Brain microvascular endothelial cell (primary cell): Measurements from ENCODE around the gene GTF3C1.

Experiments
- DNase-seq: peaks from one replicate; pipeline ENCODE4 v3.0.0-alpha.2; 2020
- H3K27ac ChIP-seq: fragments of 250-450 bp; sonication (Bioruptor Pico); 2 replicates; pipeline ENCODE4 v1.5.1; 2020; ENCODE audit warnings: mild to moderate bottlenecking, moderate library complexity
- H3K27me3 ChIP-seq: fragments of 250-450 bp; sonication (Bioruptor Pico); replicated peaks from 2 replicates; pipeline ENCODE4 v1.5.1; 2020; ENCODE audit warnings: mild to moderate bottlenecking
- H3K36me3 ChIP-seq: fragments of 250-450 bp; sonication (Bioruptor Pico); replicated peaks from 2 replicates; pipeline ENCODE4 v1.5.1; 2020; ENCODE audit warnings: mild to moderate bottlenecking
- H3K4me3 ChIP-seq: 2 replicates; pipeline ENCODE4 v1.5.1; 2011; ENCODE audit warnings: low read depth, mild to moderate bottlenecking, control low read depth, low read length, moderate library complexity
- in situ Hi-C: cut with HindIII; loops from 2 replicates; pipeline ENCODE4 v1.10.0; 2017; ENCODE audit warnings: low sequenced_read_pairs, low pct_ligation_motif_present
- TF ChIP-seq, protein P1 (sequence below): IDR thresholded peaks from 2 replicates; pipeline ENCODE4 v1.5.1; 2011; ENCODE audit warnings: low read depth, mild to moderate bottlenecking, moderate library complexity, low read length, control low read depth, inconsistent platforms; ENCODE audit errors: missing control alignments

Gene GTF3C1

DNA sequence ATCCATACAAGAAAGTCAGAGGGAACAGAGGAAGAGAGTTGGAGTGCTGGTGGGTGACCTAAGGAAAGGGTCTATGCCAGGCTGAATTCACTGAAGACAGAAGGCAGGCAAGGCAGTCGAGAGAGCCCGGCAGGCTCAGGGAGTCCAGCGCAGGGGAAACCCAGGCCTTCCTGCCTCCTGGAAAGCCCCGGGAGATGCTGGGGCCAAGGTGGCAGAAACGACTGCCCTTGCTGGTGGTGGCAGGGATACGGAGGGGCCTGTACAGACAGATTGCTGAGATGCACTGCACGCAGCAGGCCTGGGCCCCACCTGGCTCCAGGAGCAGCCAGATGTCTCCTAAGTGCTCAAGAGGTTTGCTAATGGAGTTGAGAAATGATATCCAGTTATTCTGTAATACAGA is 59.8 kb downstream of the GTF3C1 start:
- TF ChIP-seq, protein P1, sequence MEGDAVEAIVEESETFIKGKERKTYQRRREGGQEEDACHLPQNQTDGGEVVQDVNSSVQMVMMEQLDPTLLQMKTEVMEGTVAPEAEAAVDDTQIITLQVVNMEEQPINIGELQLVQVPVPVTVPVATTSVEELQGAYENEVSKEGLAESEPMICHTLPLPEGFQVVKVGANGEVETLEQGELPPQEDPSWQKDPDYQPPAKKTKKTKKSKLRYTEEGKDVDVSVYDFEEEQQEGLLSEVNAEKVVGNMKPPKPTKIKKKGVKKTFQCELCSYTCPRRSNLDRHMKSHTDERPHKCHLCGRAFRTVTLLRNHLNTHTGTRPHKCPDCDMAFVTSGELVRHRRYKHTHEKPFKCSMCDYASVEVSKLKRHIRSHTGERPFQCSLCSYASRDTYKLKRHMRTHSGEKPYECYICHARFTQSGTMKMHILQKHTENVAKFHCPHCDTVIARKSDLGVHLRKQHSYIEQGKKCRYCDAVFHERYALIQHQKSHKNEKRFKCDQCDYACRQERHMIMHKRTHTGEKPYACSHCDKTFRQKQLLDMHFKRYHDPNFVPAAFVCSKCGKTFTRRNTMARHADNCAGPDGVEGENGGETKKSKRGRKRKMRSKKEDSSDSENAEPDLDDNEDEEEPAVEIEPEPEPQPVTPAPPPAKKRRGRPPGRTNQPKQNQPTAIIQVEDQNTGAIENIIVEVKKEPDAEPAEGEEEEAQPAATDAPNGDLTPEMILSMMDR = no peak
- Histone ChIP-seq H3K4me3 (no peak overlapping the region), H3K27me3 (no peaks in the 10 kb centered on the region), H3K36me3 (peaks cover 89% of the 10 kb centered on the region), H3K27ac (no peak overlapping the region)
- in situ Hi-C loops = no loop called here
- DNase-seq = no peak

DNA sequence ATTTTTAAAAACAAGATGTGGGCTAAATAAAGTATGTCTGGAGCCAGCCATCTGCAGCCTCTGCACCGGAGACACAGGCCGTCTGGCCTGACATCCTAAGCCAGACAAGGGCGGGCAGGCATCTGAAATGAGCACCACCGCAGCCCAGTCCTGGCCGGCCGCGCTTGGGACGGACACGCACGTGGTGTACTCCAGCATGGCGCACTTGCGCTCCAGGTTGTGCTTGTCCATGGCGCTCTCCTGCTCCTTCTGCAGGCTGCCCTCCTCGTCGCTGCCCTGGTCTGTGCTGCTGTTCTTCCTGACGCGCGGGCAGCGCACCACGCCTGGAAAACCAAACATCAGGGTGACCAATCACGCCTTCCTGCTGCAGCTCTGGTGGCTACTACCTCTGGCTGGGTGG is 60.3 kb downstream of the GTF3C1 start:
- DNase-seq = no peak
- Histone ChIP-seq H3K36me3 (peaks cover 89% of the 10 kb centered on the region), H3K4me3 (no peak overlapping the region), H3K27me3 (no peaks in the 10 kb centered on the region), H3K27ac (no peak overlapping the region)
- in situ Hi-C loops = no loop called here
- TF ChIP-seq, protein P1 = no peak

DNA sequence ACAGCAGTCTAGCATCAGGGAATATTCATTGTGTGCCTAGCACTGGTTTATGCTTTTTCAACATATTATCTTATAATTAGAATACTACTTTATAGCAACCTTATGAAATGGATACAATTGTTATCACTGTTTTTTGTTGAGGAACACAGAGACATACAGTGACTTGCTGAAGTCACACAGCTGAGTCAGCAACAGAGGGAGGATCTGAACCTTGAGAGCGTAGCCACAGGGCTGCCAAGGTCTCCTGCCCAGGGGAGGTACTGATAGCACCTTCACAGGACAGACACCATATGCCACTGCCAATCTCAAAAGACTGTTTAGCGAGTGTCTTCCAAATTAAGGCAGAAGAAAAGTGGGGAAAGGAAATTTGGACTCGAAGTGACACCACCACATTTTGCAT is 63.0 kb downstream of the GTF3C1 start:
- Histone ChIP-seq H3K27ac (no peak overlapping the region), H3K36me3 (peaks cover 93% of the 10 kb centered on the region), H3K27me3 (no peaks in the 10 kb centered on the region), H3K4me3 (no peak overlapping the region)
- in situ Hi-C loops = no loop called here
- no peak for DNase-seq
- TF ChIP-seq, protein P1 = no peak

DNA sequence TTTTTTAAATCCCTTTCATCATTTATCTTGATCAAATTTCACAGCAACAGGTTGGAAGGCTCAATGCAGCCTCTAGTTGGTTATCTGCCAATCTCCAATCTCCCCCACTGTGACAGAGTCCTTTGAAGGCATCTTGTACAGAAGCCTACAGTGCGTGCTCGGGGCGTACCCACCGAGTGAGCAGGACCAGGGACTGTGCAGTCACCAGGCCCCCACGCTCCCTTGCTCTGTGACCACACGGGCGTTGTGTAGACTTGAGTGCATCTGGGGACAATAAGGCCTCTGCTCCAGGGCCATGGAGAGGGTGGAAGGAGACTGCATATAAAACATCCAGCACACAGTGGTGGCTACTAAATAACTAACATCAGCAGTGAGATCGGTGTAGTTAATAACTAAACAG is 63.4 kb downstream of the GTF3C1 start:
- H3K27ac ChIP-seq = no peak overlapping the region
- DNase-seq = no peak
- no peak overlapping the region for H3K4me3 ChIP-seq
- in situ Hi-C loops = no loop called here
- no peaks in the 10 kb centered on the region for H3K27me3 ChIP-seq
- H3K36me3 ChIP-seq = peaks cover 93% of the 10 kb centered on the region
- TF ChIP-seq, protein P1 = no peak

DNA sequence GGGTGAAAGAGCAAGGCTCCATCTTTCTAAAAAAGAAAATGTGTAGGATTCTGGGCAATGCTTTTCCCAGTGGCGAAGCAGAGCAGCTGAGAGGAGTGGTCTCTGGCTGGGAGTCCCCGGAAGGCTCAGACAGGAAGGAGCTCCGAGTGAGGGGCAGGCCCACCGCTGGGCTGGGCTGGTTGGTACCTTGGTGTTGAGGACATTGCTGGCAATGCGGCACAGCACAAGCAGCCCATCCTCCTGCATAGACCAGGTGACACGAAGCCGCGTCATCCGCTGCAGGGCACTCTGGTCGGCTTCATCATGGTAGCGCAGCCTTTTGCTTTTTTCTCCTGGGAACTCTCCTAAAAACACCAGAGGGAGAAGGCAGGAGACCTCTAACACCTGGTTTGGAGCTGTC is 63.9 kb downstream of the GTF3C1 start:
- in situ Hi-C loops = no loop called here
- H3K27me3 ChIP-seq = no peaks in the 10 kb centered on the region
- no peak overlapping the region for H3K27ac ChIP-seq
- DNase-seq = no peak
- TF ChIP-seq, protein P1 = no peak
- H3K36me3 ChIP-seq = peaks cover 95% of the 10 kb centered on the region
- H3K4me3 ChIP-seq = no peak overlapping the region

DNA sequence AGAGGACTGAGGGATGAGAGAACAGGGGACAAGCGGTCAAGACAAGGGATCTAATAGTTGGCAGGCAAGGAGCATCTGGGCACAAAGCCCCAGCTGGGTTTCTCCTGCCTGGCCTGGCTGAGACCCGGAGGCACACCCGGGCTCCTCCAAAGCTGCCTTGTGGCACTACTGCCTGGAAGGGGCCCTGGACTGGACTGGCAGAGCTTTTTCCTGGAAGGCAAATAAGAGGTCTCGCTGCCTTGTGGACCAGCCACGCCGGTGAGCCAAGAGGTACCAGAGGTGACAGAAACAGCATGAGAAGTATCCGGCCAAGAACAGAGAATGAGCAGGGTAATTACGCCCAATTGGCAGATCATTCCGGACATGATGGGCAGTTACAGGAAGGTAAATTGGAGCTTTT is 64.6 kb downstream of the GTF3C1 start:
- Histone ChIP-seq H3K27ac (no peak overlapping the region), H3K27me3 (no peaks in the 10 kb centered on the region), H3K4me3 (no peak overlapping the region), H3K36me3 (peaks cover 95% of the 10 kb centered on the region)
- DNase-seq = no peak
- in situ Hi-C loops = no loop called here
- TF ChIP-seq, protein P1 = no peak
